ENCODE data around the gene BNIP2.
"Not testable (repeated sequence)": the region's sequence is repeated elsewhere in the genome, so short reads cannot be mapped to it uniquely, and the experiment has no call there.

Gene BNIP2, protein sequence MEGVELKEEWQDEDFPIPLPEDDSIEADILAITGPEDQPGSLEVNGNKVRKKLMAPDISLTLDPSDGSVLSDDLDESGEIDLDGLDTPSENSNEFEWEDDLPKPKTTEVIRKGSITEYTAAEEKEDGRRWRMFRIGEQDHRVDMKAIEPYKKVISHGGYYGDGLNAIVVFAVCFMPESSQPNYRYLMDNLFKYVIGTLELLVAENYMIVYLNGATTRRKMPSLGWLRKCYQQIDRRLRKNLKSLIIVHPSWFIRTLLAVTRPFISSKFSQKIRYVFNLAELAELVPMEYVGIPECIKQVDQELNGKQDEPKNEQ
- 155 to 292 (median 183) reads per million in 3 experiments for total RNA-seq

DNA sequence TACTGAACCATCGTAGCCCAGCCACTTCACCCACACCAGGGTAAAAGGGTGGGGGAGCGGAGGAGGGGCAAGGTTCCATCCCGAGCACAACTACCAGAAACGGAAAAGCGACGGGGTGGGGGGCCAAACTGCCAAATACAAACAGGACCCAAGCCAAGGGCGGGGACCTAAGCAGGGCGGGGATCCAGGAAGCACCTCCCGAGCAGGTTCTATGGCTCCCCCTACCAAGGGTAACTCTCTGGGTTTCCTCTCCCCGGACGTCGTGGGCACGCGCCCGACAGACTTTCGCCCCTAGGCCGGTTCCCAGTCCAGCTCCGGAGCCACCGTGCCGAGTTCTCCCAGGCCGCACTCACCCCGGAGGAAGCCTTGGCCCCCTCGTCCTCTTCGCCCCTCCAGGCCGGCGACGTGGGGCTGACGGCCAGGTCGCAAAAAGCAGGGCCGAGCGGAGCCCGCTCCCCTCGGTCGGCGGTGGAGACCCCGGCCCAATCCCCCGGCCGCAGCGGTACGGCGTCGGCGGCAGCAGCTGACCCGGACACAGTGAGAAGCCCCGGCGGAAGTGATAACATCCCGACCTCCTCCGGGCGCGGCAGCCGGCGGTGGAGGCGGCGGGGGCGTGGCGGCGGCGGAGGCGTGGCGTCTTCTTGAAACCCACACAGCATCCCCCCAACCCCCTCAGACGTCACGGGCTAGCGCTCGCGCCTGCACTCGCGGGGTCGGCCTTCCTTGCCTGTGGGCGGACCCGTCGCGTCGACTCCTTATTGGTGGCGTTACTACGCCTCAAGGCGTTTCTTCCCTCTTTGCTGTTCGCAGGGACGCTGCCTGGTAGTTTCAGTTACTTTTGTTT is at the start of gene BNIP2:
BNIP2 (minus strand) TSS at position 539 of the 844 bp plus-strand sequence. CDS start 6,863 bp downstream, outside the sequence.
- peak; percentile 99 for DNase-seq

DNA sequence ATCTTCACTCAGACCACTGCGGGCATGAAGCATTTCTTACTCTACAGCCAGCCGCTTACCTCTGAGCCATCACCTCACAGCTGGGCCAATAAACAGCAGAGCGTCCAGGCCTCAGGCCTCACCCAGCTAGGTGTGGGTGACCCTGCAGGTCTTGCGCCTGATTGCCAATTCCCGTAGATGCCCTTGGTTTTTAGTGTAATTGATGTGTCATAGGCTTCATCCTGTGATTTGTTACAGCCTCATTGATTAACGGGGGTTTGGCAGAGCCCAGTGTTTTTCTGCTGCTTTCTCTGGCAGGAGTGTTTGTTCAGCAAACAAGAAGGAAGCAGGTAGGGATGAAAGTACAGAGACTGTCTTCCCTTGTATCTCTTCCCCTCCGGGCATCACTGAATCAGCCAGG is 49.6 kb upstream of the BNIP2 start:
- no peak for DNase-seq

DNA sequence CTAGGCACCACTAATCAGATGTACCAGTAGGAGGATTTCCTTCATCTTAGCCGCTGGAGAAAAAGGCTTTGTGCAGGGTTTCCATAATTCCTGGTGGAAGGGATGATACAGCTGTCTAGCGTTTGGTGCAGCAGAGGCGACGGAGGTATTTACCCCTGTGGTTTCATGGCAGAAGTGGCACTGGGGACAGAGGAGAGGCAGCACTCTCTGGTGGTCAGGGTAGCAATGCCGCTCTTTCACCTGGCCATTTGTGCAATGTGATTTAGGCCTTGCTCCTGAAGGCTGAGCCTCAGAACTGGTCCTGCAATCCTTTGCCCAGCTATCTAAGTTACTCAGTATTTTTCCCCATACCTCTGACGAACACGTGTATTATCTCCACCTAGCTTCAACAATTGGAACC is 47.1 kb upstream of the BNIP2 start:
- DNase-seq, result no peak

DNA sequence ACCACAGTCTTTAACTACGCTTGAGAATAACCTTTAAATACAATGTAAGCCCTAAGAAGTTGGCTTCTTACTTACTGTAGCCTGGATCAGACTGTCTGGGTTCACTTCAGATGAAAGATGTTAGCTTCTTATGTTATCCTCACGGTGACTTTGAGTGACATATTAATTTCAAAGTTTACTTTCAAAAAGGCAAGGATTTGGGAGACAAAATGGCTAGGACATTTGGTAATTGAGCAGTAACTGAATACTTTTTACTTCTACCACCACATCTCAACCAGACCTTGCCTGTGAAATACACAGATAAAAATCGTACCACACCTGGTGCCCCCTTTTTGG is 36.0 kb upstream of the BNIP2 start:
- DNase-seq, result no peak

DNA sequence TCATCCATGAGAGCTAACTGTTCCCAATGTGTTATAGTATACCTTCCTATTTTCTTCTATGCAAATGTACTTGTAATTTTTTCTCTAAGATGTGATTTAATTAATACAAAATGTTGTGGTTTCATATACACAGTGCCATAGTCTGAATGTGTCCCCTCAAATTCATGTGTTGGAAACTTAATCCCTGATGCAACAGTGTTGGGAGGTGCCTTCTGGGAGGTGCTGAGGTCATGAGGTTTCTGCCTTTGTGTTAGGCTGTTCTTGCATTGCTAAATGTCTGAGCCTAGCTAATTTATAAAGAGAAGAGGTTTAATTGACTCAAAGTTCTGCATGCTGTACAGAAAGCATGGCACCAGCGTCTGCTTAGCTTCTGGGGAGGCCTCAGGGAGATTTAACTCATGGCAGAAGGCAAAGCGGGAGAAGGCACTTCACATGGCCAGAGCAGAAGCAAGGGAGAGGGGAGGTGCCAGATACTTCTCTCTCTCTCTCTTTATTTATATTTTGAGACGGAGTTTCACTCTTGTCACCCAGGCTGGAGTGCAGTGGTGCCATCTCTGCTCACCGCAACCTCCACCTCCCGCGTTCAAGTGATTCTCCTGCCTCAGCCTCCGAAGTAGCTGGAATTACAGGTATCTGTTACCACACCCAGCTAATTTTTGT is 34.7 kb upstream of the BNIP2 start:
- DNase-seq, result no peak

DNA sequence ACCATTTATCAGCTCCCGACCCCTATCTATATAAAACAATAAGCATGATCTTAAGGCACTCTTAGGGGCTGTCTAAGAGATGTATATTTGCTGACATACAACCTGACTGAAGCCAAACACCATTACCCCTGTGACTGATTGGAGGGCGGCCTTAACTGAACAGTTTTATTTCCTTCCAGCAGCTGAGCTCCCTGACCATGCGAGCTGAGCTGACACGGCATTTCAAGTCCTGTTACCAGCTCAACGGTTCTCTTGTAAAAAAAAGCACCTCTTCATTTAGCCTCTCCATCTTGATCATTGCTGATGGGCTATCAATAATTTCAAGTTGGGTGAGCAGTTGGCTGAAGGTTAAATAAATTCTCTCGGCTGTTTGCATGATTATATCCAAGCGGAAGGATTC is 33.4 kb upstream of the BNIP2 start:
- no peak for DNase-seq

DNA sequence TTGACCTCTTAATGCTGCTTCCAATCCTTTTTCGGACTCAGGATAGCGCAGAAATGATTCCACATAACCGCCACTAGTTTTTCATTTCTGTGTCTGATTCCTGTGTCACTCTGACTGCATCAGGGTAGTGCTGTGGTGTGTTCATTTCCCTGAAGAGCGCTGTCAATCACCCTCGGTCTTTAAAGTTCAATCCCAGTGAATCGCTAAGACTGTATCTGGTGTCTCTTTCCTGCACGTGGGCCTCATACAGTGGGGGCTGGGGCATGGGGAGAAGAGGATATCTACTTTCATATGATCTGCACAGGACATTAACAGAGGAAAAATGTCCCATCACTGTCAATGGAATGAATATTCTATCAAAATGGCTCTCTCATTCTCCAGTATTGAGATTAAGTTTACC is 32.9 kb upstream of the BNIP2 start:
- DNase-seq, result no peak

DNA sequence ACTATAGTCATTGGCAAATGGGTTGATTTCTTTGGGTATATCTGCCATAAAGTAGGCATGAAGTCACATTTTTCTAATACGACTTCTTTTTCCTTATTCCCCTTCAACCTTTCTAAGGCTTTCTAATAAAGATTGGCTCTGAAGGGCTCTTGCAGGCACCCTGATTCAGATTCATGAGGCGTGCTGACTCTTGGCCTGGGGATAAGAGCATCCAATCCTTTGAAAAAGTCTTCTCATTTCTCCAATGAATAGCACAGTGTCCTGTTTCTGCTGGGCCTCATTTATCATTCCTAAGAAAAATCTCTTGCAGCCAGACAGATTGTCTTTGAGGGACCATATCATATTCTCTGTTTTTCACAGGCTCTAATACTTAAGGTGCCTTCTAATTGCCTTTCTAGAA is 32.3 kb upstream of the BNIP2 start:
- no peak for DNase-seq

DNA sequence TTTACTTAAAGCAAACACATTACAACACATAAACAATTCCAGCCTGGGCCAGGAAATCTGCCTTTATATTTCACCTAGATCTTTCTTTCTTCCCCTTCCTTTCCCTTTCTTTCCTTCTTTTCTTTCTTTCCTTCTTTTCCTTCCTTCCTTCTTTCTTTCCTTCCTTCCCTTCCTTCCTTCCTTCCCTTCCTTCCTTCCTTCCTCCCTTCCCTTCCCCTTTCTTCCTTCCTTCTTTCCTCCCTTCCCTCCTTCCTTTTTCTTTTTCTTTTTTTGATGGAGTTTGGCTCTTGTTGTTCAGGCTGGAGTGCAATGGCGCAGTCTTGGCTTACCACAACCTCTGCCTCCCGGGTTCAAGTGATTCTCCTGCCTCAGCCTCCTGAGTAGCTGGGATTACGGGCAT is 24.1 kb upstream of the BNIP2 start:
- DNase-seq, result no peak

DNA sequence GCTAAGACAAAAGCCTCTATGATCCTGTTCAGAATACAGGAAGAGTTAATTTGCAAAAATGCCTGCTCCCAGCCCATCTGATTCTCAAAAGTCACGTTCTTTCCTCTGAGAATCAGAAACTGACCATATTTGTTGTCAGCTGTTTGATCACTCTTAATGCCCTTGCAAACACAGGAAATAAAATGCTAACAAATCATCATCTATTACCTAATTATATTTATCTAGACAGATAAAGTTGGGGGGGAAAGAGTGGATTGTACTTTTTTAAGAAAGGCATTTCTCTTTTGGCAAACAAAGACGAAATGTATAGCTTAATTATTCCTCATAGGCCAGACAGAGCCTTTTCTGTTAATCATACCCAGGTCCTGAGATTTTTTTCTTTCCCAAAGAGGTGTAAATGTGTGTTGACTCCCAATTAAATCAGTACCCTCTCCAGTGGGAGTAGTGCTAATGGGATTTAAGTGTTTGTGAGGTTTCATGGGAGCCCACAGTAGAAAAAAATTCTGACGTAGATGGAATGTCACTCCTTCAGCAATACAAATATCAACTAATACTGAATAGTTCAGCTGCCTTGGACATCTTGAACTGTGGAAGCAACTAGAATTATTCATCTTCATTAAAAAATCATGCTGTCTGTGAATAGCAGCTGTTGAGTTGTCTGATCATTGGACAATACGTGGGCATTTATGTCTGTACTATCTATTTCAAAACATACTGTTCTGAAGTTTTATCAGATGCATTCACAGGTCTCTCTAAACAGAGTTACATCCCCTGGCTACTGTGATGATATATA is 22.5 kb upstream of the BNIP2 start:
- no peak for DNase-seq

DNA sequence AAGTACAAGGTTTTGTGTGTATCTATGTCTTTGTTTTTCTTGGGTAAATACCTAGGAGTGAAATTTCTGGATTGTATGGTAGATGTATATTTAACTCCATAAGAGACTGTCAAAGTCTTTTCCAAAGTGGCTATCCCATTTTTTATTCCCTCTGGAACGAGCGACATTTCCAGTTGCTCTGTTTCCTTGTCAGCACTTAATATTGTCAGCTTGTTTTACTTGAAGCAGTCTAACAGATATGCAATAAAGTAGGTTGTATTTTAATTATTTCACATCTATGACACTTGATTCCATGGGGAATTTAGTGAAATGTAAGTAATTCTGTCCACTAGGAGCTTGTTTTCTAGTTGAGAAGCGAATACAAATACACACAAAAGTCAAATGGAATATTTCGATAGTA is 18.5 kb upstream of the BNIP2 start:
- DNase-seq, result no peak

DNA sequence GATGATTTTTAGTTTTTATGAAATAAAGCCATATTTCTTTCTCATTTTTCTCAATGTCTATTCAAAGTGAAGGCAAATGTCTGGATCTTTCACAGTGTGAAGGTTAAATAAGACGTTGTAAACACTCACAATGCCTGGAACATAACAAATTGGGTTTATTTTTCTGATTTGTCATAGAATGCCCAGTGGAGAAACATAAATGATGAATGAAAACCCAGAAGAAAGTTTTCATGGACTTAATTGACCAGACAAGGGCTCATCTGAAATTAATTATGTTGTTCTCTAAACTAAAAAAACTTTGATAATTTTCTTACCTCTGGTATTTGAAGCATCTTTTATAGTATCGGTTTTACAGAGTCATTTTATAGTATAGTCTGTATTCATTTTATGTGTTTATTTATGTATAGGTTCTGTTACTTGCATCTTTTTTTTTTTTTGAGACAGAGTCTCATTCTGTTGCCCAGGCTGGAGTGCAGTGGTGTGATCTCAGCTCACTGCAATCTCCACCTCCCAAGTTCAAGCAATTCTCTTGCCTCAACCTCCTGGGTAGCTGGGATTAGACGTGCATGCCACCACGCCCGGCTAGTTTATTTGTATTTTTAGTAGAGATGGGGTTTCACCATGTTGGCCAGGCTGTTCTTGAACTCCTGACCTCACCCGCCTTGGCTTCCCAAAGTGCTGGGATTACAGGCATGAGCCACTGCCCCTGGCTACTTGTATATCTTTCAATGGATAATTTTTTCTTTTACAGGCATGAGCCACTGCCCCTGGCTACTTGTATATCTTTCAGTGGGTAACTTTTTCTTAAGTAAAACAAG is 15.1 kb upstream of the BNIP2 start:
- no peak for DNase-seq

DNA sequence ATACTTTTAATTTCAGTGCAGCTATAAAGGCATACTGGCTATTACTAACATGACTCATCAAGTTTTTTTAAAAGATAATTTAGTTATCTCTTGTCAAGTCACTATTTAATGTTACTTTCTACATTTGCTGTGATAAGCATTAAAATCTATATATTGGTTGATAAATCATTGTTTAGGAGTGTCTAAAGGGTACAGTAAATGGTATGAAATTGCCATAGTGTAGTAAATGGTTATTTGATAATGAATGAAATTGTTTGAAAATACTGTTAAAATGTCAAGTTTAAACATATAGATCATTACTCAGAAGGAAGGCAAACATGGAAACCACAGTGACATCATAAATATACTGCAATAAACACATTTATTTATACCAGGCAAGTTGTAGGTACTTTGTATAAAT is 13.2 kb upstream of the BNIP2 start:
- DNase-seq, result no peak

DNA sequence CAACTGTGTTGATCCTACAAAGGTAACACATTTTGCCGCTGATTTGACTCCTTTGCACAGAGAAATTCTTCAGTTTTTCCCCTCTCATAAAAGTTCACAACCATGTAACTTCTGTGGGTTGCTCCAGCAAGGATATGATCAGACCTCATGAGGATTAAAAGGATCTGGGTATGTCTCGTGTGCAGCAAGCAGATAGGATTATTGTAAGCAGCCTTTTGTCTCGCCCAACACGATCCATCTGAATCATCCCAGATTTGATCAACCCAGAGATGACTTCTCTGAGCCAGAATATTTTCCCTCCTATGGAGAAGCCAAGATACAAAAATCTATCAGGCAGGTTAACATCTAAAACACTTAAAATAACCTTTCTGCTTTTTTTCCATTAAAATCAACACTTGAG is 12.8 kb upstream of the BNIP2 start:
- DNase-seq, result no peak

DNA sequence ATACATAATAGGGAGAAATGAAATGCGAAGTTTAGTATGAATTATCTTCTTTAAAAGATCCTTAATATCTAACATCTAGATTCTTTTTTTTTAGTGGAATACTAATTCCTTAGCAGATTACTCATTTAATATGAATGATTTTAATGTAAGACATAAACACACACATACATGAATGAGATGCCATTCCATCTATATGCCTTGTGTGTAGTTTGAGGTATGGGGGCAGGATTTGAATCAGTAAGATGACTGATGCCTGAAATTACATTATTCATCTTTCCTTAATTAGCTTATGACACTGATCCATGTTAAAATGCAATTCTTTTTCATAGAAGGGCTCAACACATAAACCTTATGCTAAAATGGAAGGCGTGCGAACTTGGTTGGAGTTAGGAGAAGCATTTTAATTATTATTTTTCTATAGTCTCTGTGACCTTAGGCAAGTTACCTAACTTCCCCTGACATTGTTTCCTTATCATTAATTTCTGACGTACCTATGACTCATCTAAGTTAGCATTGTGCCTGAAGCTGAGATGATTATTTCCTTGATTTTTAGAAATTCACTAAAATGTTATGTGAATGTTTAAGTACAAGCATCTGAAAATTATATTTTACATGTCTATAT is 10.8 kb upstream of the BNIP2 start:
- DNase-seq, result no peak

DNA sequence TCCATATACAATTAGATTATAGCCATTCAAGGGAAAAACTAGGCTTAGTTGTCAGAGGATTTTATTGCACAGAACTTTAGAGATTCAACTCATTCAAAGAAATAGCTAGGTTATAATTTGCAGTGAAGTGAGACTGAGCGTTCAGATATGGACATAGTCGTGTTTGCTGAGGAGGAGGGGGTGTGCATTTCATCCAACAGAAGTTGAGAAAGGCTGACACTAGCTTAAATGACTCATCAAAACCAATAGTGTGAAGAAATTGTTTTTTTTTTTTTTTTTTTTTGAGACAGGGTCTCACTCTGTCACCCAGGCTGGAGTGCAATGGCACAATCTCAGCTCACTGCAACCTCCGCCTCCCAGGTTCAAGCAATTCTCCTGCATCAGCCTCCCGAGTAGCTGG is 8.9 kb upstream of the BNIP2 start:
- DNase-seq, result not testable (repeated sequence)

DNA sequence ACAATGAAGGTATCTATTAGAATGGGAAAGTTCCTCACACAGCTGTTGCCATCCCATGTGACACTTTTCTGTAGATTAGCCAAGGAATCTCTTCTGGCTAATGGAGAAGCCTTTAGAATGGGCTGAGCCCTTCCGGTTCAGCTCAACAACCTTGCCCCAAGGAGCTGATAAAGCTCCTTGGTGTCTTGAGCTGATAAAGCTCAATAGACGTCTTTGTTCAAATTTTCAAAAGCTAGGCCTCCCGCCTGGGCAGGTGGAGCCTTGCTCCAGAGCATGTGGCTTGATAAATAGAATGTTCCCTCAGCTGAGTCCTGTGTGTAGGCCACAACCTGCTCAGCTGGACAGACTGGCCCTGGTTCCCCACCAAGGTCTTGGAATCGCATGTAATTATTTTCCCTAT is 7.2 kb upstream of the BNIP2 start:
- DNase-seq, result no peak

DNA sequence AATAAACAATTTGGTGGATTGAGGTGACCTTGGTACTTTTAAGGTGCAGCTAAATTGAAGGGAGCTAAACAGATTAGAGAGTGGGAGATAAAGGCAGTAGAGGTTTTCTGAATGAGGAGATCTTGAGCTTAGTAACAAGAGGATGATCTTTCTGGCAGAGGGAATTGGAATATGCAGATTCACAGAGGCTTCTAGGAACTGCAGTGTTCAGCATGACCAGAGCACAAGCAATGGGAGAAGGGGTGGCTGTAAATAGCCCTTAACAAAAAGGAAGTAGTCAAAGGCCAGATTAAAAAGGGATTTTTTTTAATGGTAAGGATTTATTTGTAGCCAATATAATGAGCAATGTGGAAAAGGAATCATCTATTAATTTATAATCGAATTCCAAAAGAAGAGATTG is 5.7 kb upstream of the BNIP2 start:
- no peak for DNase-seq

DNA sequence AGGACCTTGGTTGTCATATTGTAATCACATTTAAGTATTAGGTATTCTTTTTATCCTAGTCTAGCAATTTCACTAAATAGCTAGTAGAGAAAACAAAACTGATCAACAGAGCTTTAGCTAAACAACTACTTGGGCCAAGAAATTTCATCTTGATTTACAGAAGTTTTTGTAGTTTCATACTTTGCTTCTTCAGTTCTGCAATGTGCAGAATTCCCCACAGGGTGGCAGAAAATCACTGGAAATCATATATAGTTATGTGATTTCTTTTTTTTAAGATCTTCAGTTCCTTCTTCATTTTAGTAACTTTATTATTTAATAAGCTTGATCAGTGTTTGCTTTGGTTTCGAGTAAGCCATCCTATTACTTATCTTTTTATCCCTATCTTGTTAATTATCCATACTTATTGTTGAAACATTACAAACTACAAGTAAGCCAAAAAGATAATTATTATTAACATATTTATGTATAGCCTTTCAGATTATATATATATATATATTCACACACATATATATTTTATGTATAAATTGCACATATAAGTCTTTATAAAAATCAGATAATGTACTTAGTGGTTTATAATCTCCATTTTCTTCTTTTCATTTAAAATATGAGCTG is 2.2 kb upstream of the BNIP2 start:
- peak; percentile 33 for DNase-seq

DNA sequence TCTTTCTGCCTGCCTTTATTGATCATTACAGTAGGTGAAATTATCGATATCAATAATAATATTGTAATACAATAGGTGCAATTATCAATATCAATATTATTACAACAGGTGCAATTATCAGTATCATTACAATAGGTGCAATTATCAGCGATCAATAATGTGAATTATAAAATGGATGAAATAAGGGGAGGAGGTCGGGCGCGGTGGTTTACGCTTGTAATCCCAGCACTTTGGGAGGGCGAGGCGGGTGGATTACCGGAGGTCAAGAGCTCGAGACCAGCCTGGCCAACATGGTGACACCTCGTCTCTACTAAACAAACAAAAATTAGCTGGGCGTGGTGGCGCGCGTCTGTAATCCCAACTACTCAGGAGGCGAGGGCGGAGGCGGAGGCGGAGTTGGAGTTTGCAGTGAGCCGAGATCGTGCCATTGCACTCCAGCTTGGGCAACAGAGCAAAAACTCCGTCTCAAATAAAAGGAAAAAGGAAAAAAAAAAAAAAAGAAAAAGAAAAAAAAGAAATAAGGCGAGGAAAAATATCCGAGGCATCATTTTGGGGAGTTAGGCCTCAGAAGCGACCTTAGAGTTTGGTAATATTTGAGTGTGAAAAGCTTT is 611 bp upstream of the BNIP2 start:
- peak; percentile 69 for DNase-seq

DNA sequence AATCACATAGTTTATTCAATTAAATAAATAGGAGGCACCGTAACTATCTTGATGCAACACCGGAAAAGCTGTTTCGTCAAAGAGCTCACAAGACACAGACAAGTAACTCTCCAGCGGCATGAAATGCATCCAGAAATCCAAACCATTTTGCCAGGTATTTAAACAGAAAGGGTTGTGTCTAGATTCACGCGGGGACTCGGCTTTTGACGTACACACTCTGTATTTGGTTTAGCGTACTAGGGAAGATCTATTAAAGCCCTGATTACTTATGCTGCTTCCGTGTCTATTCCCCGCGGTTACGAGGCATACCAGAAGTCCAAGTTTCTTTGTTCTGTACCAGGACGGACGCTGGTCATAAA is 718 bp downstream of the BNIP2 start:
- DNase-seq, result peak; percentile 53

All from central memory CD4-positive, alpha-beta T cell (primary cell).